Measurements from ENCODE around the gene GNAI2.
"Not testable (repeated sequence)": the region's sequence is repeated elsewhere in the genome, so short reads cannot be mapped to it uniquely, and the experiment has no call there.

GNAI2 gene

DNA sequence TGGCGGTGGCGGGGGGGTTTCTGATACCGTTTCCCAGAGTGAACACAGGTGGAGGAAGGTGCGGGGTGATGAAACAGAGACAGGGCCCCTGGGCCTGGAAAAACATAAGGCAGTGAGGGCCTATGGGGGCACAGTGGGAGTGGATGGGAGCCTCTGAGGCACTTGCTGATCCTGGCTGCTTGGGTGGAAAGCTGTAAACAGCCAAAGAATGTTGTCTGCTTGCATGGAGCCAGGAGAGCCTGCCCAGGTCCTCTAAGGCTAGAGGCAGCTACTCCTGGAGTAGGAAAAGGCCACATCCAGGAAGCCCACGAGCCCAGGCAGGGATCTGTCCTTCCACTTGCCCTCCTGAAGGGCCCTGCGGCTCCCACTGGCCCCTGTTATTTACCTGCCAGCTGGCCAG is 30.0 kb downstream of the GNAI2 start:
- no peak for DNase-seq

DNA sequence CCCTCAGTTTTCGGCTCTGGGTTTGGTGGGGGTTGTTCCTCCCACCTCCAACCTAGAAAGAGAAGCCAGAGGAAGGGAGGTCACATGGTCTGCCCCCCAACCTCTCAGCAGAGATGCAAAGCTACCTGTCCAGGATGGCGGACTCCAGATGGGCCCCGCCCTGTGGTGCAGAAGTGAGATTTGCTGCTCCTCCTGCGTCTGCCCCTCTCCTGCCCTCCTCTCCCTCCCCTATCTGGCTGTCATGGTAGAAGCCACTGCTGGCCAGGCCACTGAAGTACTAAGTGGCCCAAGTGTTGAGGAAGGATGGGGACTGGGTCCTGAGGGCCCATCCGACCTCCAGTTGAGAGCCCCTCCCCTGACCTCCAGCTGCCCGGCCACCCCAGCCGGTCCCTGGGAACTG is 30.8 kb downstream of the GNAI2 start:
- DNase-seq, result no peak

DNA sequence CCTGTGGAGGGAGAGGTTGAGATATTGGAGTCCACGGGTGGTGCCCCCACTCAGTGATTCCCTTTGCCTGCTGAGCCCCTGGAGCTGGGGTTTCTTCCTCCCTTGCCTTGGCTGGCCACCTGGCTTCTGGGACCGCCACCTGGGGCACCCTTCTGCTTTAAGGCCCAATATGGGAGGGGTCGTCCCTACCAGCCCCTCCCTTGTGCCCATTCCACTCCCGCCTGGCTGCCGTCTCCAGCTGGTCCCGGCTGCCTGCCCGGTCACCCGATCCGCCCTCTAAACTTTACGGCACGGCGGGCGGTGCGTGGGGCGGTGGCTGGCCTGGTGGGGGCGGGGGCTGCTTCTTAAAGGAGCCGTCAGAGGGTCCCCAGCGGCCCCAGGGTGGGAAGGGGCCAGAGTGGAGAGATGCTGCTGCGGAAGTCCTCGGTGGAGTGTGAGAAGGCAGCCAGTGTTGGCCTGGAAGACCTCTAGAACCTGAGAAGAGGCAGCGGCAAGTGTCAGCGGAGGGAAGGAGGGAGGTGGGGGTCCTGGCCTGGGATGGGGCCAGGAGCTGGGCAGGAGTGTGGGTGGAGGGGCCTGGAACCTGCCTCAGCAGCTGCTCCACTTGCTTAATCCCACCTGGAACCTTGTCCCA is 31.4 kb downstream of the GNAI2 start:
- DNase-seq, result no peak

DNA sequence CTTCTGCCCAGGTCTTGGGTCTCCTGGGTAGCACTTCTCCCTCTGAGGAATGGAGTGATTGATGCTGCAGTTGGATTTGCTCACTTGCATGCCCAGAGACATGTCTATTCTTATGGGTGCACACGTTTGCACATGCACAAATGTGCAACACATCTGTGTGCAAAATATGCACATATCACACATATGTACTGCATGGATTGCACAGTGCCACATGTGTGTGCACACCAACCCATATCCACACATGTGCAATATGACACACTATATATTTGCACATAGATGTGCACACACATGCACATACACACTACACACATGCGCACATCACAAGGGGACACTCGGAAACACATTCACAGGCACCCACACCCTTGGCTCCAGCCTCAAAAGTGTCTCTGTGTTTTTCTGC is 32.3 kb downstream of the GNAI2 start:
- DNase-seq, result no peak

DNA sequence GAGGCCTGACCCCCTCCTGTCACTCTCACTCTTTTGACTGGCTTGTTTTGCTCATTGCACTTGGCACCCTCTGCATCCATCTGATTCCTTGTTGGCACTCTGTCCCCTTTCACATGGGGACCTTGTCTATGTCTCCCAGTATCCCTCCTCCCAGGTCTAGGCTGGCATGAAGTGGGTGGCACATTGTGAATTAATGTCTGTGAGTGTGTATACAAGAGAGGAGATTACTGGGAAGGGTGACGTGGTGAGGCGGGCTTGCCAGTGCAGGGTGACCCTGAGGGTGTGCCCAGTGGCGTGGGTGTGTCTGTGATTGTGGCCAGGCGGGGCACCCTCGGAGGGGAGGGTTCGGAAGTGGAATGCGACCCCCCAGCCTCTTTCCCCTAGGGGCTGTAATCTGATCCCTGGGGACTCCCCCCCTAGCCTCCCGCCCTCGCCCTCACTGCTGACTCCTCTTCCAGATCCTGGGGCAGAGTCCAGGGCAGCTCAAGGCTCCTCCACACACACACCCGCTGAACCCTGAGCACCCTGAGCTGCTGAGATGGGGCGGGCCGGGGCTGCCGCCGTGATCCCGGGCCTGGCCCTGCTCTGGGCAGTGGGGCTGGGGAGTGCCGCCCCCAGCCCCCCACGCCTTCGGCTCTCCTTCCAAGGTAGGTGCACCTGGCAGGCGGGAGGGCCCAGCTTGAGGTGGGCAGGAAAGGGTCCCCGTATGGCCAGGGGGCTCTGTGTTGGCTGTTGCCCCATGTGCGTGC is 32.9 kb downstream of the GNAI2 start, which contains the start of gene SEMA3B:
TSS of gene SEMA3B (plus strand) at position 445 of the 749 bp plus-strand sequence. CDS start at position 539, 94 bp downstream.
- no peak for DNase-seq

DNA sequence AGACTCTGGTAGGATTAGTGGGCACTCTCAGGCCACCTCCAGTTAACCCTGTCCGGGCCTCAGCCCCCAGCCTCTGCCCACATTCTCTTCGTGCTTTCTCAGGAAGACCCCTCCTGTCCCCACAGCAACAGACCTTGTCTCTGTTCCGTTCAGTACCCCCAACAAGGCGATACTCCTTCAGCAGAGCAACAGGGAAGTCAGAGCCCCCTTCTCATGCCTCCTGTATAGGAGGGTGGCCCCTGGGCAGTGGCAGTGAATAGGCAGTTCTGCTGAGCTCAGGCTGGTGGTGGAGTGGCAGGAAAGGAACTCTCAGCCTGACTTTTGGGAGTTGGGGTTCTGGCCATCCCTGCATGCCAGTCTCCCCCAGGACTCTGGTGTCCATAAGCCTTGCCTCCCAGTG is 33.5 kb downstream of the GNAI2 start:
- no peak for DNase-seq

DNA sequence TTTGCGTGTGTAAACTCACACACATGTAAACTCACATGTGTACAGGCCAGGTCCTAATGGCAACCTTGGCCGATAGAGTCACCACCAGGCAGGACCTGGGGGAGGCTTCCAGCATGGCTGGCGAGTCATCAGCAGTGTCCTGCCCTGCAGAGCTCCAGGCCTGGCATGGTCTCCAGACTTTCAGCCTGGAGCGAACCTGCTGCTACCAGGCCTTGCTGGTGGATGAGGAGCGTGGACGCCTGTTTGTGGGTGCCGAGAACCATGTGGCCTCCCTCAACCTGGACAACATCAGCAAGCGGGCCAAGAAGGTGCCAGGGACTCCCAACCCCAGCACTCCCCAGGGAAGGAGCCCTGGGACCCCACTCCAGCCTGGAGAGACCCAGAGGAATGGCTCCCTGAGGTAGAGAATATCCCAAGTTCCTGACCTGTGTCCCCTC is 34.0 kb downstream of the GNAI2 start:
- no peak for DNase-seq

DNA sequence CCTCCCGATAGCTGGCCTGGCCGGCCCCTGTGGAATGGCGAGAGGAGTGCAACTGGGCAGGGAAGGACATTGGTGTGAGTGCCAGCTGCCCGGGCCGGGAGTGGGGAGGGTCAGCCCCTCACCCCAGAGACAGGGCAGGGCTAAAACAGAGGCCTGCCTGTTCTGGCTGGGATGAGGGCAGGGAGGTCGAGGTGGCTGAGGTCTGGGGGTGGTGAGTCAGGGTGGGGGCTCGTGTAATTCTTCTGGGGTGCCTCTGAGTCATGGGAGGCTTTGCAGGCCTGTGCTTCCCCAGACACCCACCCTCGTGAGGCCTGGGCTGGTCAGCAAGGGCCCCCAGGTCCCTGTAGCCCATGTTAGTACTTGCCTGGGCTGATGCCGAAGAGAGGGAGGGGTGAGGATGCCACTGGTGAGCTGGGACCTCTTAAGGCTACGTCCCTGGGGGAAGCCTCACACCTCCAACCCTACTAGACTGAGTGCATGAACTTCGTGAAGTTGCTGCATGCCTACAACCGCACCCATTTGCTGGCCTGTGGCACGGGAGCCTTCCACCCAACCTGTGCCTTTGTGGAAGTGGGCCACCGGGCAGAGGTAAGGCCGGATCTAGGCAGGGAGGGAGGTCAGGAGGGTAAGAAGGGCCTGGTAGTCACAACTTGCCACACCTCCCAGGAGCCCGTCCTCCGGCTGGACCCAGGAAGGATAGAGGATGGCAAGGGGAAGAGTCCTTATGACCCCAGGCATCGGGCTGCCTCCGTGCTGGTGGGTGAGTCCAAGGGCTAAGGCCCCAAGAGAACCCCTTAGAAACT is 34.6 kb downstream of the GNAI2 start:
- no peak for DNase-seq

DNA sequence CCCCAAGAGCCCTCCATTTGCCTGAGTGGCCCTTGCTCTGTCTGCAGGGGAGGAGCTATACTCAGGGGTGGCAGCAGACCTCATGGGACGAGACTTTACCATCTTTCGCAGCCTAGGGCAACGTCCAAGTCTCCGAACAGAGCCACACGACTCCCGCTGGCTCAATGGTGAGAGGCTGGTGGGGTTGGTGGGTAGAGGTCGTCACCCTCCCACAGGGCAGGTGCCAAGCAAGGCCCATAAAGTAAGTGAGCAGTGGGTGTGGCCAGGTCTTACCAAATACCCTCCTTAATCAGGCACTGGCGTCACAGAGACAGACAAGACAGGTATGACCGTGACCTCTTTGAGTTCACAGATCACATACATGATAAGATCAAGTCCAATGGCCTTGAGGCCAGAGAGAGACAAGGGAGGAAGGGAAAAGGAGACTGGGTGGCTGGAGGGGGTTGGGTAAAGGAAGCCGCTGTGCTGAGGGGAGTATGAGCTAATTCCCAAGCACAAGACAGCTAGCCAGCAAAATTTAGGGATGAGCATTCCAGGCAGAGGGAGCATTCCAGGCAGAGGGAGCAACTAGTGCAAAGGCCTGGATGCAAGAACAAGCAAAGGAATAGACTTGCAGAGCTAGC is 35.4 kb downstream of the GNAI2 start:
- DNase-seq, result no peak

DNA sequence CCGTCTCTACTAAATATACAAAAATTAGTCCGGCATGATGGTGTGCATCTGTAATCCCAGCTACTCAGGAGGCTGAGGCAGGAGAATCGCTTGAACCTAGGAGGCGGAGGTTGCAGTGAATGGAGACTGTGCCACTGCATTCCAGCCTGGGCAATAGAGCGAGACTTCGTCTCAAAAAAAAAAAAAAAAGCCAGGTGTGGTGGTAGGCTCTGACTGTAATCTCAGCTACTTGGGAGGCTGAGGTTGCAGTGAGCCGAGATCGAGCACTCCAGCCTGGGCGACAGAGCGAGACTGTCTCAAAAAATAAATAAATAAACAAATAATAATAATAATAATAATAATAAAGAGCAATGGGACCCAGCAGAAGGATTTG is 36.5 kb downstream of the GNAI2 start:
- DNase-seq, result not testable (repeated sequence)

DNA sequence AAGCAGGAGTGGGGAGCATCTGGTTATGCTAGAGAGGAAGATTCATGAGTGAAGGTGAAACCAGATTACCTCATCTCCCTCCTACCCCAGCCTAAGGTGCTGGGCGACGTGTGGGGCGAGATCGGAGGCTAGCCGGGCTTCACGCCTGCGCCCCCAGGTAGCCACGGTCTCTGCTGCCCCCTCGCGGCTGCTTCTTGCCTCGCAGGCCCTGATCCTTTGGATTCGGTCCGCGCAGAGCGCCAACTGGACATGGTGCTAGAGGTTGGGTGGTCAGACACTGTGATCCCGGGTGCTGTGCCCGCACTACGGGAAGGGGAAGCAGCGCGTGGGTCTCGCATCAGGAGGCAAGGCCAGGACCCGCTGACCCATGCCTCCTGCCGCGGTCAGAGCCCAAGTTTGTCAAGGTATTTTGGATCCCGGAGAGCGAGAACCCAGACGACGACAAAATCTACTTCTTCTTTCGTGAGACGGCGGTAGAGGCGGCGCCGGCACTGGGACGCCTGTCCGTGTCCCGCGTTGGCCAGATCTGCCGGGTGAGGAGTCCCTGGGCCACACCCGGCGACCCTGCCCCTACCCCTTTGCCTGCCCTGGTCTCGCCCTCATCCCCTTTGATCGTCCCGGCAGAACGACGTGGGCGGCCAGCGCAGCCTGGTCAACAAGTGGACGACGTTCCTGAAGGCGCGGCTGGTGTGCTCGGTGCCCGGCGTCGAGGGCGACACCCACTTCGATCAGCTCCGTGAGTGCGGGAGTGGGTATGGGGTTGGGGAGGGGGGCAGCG is 37.1 kb downstream of the GNAI2 start:
- peak; percentile 84 for DNase-seq

DNA sequence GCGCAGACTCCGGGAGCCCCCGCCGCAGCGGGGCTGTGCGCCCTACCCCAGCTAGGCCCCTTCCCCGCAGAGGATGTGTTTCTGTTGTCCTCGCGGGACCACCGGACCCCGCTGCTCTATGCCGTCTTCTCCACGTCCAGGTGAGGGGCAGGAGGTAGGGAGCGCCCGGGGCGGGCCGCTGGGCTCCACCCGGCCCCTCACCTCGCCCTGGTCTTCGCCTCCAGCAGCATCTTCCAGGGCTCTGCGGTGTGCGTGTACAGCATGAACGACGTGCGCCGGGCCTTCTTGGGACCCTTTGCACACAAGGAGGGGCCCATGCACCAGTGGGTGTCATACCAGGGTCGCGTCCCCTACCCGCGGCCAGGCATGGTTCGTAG is 37.7 kb downstream of the GNAI2 start:
- DNase-seq, result no peak

DNA sequence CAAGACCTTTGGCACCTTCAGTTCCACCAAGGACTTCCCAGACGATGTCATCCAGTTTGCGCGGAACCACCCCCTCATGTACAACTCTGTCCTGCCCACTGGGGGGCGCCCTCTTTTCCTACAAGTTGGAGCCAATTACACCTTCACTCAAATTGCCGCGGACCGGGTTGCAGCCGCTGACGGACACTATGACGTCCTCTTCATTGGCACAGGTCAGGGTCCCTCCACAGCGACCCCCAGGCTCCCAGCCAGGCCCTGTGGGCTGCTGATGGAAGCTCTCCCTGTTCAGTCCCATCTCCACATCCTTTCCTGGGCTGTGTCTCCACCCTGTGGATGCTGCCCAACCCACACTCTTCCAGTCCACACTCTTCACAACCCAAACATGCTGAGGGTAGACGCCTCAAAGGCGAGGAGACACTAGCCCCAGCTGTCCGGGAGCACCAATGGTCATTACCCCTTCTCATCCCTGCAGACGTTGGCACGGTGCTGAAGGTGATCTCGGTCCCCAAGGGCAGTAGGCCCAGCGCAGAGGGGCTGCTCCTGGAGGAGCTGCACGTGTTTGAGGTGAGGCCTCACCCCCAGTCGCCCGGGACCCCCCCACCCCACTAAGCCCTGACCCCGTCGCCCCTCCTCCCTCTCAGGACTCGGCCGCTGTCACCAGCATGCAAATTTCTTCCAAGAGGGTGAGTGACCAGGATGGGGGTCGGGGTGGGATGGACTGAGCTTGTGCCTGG is 38.5 kb downstream of the GNAI2 start:
- peak; percentile 72 for DNase-seq

DNA sequence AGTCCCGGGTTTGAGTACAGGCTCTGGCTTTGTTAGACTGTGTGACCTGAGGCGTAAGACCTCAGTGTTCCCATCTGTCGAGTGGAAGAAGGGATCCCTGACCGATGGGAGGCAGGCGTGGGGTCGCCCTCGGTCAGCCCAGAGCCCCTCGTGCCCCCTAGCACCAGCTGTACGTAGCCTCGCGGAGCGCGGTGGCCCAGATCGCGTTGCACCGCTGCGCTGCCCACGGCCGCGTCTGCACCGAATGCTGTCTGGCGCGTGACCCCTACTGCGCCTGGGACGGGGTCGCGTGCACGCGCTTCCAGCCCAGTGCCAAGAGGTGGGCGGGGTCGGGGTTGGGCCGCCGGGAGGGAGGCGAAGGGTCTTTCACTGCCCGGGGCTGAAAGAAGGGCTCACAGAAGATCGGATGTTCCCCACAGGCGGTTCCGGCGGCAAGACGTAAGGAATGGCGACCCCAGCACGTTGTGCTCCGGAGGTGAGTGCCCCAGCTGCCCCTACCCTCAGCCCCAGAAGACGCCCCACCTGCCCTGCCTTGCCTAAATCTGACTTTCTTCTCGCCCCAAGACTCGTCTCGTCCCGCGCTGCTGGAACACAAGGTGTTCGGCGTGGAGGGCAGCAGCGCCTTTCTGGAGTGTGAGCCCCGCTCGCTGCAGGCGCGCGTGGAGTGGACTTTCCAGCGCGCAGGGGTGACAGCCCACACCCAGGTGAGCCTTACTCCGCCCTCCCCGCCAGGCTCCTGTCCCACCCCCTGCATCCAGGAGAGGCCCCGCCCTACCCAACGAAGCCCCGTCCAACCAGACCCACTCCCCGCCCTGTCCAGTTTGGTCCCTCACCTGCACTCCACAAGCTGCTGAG is 39.4 kb downstream of the GNAI2 start:
- no peak for DNase-seq

DNA sequence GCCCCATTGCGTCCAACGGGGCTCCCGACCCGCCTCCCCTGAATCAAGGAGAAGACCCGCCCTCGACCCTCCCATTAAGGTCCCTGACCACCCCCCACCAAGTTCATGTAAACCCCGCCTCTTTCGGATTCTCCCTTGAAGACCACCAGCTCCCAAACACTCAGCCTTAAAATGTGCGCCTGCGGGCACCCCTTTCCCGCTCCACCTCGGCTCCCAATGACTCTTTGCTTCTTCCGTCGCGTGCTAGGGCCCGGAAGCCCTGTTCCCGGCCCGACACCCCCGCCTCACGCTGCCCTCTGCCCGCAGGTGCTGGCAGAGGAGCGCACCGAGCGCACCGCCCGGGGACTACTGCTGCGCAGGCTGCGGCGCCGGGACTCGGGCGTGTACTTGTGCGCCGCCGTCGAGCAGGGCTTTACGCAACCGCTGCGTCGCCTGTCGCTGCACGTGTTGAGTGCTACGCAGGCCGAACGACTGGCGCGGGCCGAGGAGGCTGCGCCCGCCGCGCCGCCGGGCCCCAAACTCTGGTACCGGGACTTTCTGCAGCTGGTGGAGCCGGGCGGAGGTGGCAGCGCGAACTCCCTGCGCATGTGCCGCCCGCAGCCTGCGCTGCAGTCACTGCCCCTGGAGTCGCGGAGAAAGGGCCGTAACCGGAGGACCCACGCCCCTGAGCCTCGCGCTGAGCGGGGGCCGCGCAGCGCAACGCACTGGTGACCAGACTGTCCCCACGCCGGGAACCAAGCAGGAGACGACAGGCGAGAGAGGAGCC is 40.2 kb downstream of the GNAI2 start:
- peak; percentile 24 for DNase-seq

DNA sequence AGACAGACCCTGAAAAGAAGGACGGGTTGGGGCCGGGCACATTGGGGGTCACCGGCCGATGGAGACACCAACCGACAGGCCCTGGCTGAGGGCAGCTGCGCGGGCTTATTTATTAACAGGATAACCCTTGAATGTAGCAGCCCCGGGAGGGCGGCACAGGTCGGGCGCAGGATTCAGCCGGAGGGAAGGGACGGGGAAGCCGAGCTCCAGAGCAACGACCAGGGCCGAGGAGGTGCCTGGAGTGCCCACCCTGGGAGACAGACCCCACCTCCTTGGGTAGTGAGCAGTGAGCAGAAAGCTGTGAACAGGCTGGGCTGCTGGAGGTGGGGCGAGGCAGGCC is 40.7 kb downstream of the GNAI2 start:
- DNase-seq, result no peak

DNA sequence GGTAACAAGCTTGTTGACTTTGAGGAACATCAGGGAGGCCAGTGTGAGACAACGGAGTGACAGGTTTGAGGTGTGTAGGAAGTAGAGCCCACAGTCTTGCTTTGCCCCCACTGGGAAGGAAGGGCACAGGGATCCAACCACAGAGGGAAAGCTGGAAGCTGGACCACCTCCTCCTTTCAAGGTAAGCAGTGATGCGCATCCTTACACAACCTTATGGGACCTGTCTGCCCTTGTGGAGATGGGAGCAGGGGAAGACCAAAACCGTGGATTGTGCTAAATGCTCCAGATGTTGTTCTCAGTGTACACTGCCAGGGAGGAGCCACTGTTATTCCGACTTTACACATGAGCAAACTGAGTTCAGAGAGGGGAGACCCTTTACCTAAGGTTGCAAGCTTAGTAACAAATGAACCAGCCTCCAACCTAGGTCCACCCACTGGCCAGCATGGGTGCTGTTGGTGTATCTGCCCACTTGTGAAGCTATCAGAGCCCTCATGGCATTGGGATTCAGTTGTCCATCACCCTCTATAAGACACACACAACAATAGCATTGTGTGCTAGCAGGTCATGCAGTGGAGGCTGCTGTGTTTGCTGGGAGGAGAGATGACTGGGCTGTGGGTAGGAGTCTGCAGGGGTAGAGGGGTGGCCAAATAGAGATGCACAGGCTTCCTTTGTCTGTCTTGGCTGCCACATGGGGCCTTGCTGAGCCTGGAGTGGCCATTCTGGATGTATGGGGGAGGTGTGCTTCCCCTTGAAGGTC is 42.3 kb downstream of the GNAI2 start:
- DNase-seq, result no peak

DNA sequence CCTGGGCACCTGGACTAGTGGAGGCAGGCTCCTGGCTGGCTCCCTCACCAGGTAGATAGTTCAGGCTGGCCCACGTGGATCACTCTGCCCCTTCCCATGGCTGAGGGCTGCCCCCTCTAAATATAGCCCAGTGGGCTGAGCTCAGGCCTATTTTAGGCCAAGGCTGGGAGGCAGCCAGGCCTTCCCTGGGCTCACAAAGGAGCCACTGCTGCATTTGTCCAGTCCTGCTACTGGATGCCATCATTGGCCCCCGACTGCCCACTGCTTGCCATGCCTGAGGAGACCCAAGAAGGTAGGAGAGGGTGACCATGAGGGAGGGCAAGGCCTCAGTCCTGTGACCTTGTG is 42.8 kb downstream of the GNAI2 start, which contains the start of gene LSMEM2:
TSS of gene LSMEM2 (plus strand) at position 208 of the 345 bp plus-strand sequence. CDS start at position 235, 27 bp downstream.
- DNase-seq, result no peak

DNA sequence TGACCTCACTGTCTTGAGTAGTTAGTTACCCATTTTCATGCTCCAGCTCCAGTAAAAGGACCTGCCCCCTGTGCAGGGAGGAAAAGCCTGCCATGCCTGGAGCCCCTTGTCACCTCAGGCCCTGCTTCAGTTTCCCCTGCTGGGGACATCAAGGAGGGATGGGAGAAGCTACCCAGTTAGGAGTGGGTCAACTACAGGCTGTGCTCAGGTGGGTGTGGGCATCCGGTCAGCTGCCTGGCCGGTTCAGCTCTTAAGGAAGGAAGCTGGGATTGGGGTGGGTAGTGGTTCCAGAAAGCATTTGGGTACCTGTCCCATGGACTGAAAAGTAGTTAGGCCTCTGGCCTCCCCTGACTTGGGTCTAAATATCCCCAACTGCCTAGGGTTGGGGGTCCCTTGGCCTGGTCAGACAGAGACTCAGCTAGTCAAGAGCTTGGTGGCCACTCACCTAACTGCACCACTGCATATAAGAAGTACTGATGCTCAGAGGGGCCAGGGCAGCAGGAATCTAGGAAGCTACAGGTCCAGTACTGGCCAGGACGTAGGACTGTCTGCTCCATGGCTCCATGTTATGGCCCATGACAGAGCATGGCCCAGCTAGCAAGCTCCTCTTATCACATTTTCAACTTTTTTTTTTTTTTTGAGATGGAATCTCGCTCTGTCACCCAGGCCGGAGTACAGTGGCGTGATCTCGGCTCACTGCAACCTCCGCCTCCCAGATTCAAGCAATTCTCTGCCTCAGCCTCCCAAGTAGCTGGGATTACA is 43.4 kb downstream of the GNAI2 start:
- DNase-seq, result no peak

Measured in CD4-positive, alpha-beta T cell treated with Interleukin-21 for 1 hour (primary cell).